Natural killer cell (primary cell): ENCODE results near the gene NSUN6. TPM values are rescaled to one million over a fixed set of nuclear protein-coding genes. Genes with fewer than 3 reads are reported as not detected.

Source experiments
- ATAC-seq, 3 donors: fragments of 150-1000 bp in 2 of 3; fragments of 200-7000 bp in 1 of 3; cut with Tn5 transposase; 1 replicate in 1 of 3; 2 replicates in 2 of 3; pipeline ENCODE4 v1.10.0; 2021; ENCODE audit warnings: mild to moderate bottlenecking in 2 of 3, moderate library complexity in 2 of 3
- DNase-seq, 2 donors: peaks; one replicate each; pipeline versions ENCODE4 v3.0.0 to v3.0.0-alpha.2; 2013 to 2021; ENCODE audit warnings: mixed read lengths in 1 of 2
- H3K27ac ChIP-seq: one replicate; pipeline ENCODE4 v1.5.1; 2013; ENCODE audit warnings: mild to moderate bottlenecking, low read length
- H3K27me3 ChIP-seq: one replicate; pipeline ENCODE4 v1.6.1; 2013; ENCODE audit warnings: low read length; ENCODE audit not compliant: control insufficient read depth, insufficient read depth
- H3K36me3 ChIP-seq: one replicate; pipeline ENCODE4 v1.6.1; 2013; ENCODE audit warnings: low read length; ENCODE audit not compliant: control insufficient read depth, insufficient read depth
- H3K4me1 ChIP-seq: one replicate; pipeline ENCODE4 v1.6.1; 2013; ENCODE audit warnings: low read length; ENCODE audit not compliant: control insufficient read depth, insufficient read depth
- H3K4me3 ChIP-seq: one replicate; pipeline ENCODE4 v1.5.1; 2013; ENCODE audit warnings: low read length
- H3K9me3 ChIP-seq: one replicate; pipeline ENCODE4 v1.6.1; 2013; ENCODE audit warnings: low read length; ENCODE audit not compliant: control insufficient read depth, insufficient read depth
- H3K27ac Mint-ChIP-seq, 2 donors: one replicate each; pipeline ENCODE4 v1.8.0; 2022; ENCODE audit warnings: mild to moderate bottlenecking in 2 of 2, mixed read lengths in 2 of 2, moderate library complexity in 1 of 2
- H3K27me3 Mint-ChIP-seq, 2 donors: one replicate each; pipeline ENCODE4 v1.8.0; 2022; ENCODE audit warnings: low read depth in 2 of 2, mixed read lengths in 2 of 2
- H3K36me3 Mint-ChIP-seq: one replicate; pipeline ENCODE4 v1.8.0; 2022; ENCODE audit warnings: mixed read lengths
- H3K4me1 Mint-ChIP-seq, 2 donors: one replicate each; pipeline ENCODE4 v1.8.0; 2022; ENCODE audit warnings: mixed read lengths in 2 of 2
- H3K4me3 Mint-ChIP-seq: one replicate; pipeline ENCODE4 v1.8.0; 2022; ENCODE audit warnings: mild to moderate bottlenecking, moderate library complexity, mixed read lengths
- H3K9me3 Mint-ChIP-seq, 2 donors: one replicate each; pipeline ENCODE4 v1.8.0; 2022; ENCODE audit warnings: mixed read lengths in 2 of 2
- CTCF ChIP-seq: fragments of 200-600 bp; IDR thresholded peaks from one replicate; pipeline ENCODE4 v1.8.0; 2022; ENCODE audit warnings: antibody characterized with exemption
- WGBS: methylation state at CpG from one replicate; pipeline ENCODE4 v1.1.7; 2013; ENCODE audit warnings: missing lambda C conversion rate; ENCODE audit not compliant: insufficient coverage; 5-methylcytosine and 5-hydroxymethylcytosine counted together
- intact Hi-C: fragments of 100-400 bp; cut with micrococcal nuclease; formaldehyde crosslinking; loops from one replicate; pipeline ENCODE4 v1.14.2; 2022
- total RNA-seq, 4 donors: library from RNA; stranded (reverse); fragments of 120-200 nt in 1 of 4; gene quantifications; one replicate each; pipeline versions ENCODE4 v1.2.3 to v1.2.4, GENCODE V29; 2013 to 2022

NSUN6 gene
- total RNA-seq, 3 donors from 2014 or later (not counting 1 experiment from before 2014, with no cell fraction given): 25.7 to 36.9 (median 26.4) TPM

- H3K27me3 ChIP-seq: no peaks in the 10 kb centered on the region
- Mint-ChIP-seq H3K4me3 (peak overlapping the region; percentile 92), H3K36me3 (no peaks in the 10 kb centered on the region), H3K4me1 (peaks cover 31 to 40% of the 10 kb centered on the region in 2 donors), H3K27ac (peak overlapping the region; percentile 91 to 98), H3K9me3 (no peaks in the 10 kb centered on the region), H3K27me3 (no peaks in the 10 kb centered on the region)
- peak in 1 of 2 donors; percentile 37 for DNase-seq
- peak overlapping the region; percentile 97 for H3K4me3 ChIP-seq
- H3K4me1 ChIP-seq: peaks cover 7% of the 10 kb centered on the region
- no peaks in the 10 kb centered on the region for H3K9me3 ChIP-seq
- peak overlapping the region; percentile 99 for H3K27ac ChIP-seq
- TF ChIP-seq CTCF: no peak
- peaks cover 16% of the 10 kb centered on the region for H3K36me3 ChIP-seq
- no peak for ATAC-seq
- intact Hi-C loops: loop anchor here (10.0 kb wide), 1 partner anchor 1626 kb away; no protein-coding TSS in a partner anchor
- 17% methylated on average over 5 of the region's 6 CpGs for WGBS
Observed at GRCh38 chr10:18650404-18650997, 886 bp downstream of the NSUN6 start.

- Mint-ChIP-seq H3K27ac (peak overlapping the region; percentile 91 to 98), H3K4me3 (peak overlapping the region; percentile 92), H3K36me3 (no peaks in the 10 kb centered on the region), H3K9me3 (no peaks in the 10 kb centered on the region), H3K4me1 (peaks cover 31 to 40% of the 10 kb centered on the region in 2 donors), H3K27me3 (no peaks in the 10 kb centered on the region)
- WGBS: 78% methylated on average over 6 of the region's 7 CpGs
- DNase-seq (no peak), ATAC-seq (no peak)
- Histone ChIP-seq H3K4me3 (no peak overlapping the region), H3K36me3 (peaks cover 16% of the 10 kb centered on the region), H3K9me3 (no peaks in the 10 kb centered on the region), H3K27me3 (no peaks in the 10 kb centered on the region), H3K4me1 (peaks cover 7% of the 10 kb centered on the region), H3K27ac (no peak overlapping the region)
- intact Hi-C loops: no loop called here
- TF ChIP-seq CTCF: no peak
Observed at GRCh38 chr10:18649364-18649959, 1.9 kb downstream of the NSUN6 start.

DNA sequence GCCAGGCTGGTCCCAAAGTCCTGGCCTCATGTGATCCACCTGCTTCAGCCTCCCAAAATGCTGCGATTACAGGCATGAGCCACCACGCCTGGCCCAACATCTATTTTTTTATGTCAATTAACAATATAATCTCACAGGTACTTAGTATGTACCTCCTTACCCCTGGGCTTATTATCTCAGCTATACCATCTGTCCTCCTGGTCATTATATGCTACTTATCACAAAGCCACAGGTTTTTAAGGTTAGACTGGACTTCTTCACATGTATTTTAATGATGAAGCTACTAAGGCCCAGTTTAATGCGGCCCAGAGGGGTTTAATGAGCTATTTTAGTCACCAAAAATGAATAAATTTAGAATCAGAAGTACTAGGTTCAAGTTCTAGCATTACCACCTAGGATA is 3.4 kb downstream of the NSUN6 start:
- 100% methylated on average over 3 of the region's 3 CpGs for WGBS
- ATAC-seq: no peak
- no peak for DNase-seq
- Mint-ChIP-seq H3K4me3 (no peak overlapping the region), H3K9me3 (no peaks in the 10 kb centered on the region), H3K4me1 (peaks cover 31 to 40% of the 10 kb centered on the region in 2 donors), H3K27me3 (no peaks in the 10 kb centered on the region), H3K27ac (no peak overlapping the region), H3K36me3 (no peaks in the 10 kb centered on the region)
- TF ChIP-seq CTCF: no peak
- intact Hi-C loops: no loop called here
- peaks cover 9% of the 10 kb centered on the region for H3K36me3 ChIP-seq
- no peak overlapping the region for H3K4me3 ChIP-seq
- H3K9me3 ChIP-seq: no peaks in the 10 kb centered on the region
- peaks cover 7% of the 10 kb centered on the region for H3K4me1 ChIP-seq
- no peaks in the 10 kb centered on the region for H3K27me3 ChIP-seq
- H3K27ac ChIP-seq: no peak overlapping the region
